Caki2 (cell line): ENCODE results near the gene GAS7. TPM values are rescaled to one million over a fixed set of nuclear protein-coding genes. Genes with fewer than 3 reads are reported as not detected.
A peak's percentile ranks its signal among the peaks of the same experiment; 100 is the strongest.

Experiments
- DNase-seq: peaks from one replicate; pipeline ENCODE4 v3.0.0-alpha.2; 2015; ENCODE audit warnings: low read depth
- in situ Hi-C: cut with HindIII; loops from 2 replicates; pipeline ENCODE4 v1.10.0; 2016; ENCODE audit warnings: low sequenced_read_pairs, low pct_unique_long_range_greater_than_20kb, mixed read lengths
- total RNA-seq: library from RNA; depleted of rRNA; stranded (reverse); fragments of >200 nt; shearing (Covaris generic); gene quantifications from 2 replicates; pipeline ENCODE4 v1.2.3, GENCODE V29; 2014; ENCODE audit warnings: low replicate concordance

The GAS7 gene
- total RNA-seq, 1 experiment from 2014 or later, result not detected

GRCh38 chr17:10177913-10178505 is 20.4 kb downstream of the GAS7 start:
- in situ Hi-C loops, result no loop called here
- DNase-seq, result no peak

- in situ Hi-C loops, result no loop called here
- DNase-seq, result no peak
Measured at GRCh38 chr17:10177131-10177912, 21.1 kb downstream of the GAS7 start.

- in situ Hi-C loops, result no loop called here
Measured at GRCh38 chr17:10173913-10174312, 24.5 kb downstream of the GAS7 start.

GRCh38 chr17:10172778-10173177 is 25.6 kb downstream of the GAS7 start:
- in situ Hi-C loops, result no loop called here
- DNase-seq, result no peak

More at GRCh38 chr17:10173913-10174312, 24.5 kb downstream of the GAS7 start:
- DNase-seq, result no peak

GRCh38 chr17:10172241-10172741 is 26.1 kb downstream of the GAS7 start:
- in situ Hi-C loops, result no loop called here
- DNase-seq, result no peak

GRCh38 chr17:10171581-10171981 is 26.8 kb downstream of the GAS7 start:
- in situ Hi-C loops, result no loop called here
- no peak for DNase-seq

GRCh38 chr17:10171122-10171571 is 27.3 kb downstream of the GAS7 start:
- in situ Hi-C loops, result no loop called here
- no peak for DNase-seq

GRCh38 chr17:10170233-10170632 is 28.2 kb downstream of the GAS7 start:
- in situ Hi-C loops, result no loop called here

GRCh38 chr17:10169290-10169689 is 29.1 kb downstream of the GAS7 start:
- no peak for DNase-seq
- in situ Hi-C loops, result no loop called here

More at GRCh38 chr17:10170233-10170632, 28.2 kb downstream of the GAS7 start:
- no peak for DNase-seq

GRCh38 chr17:10166176-10166935 is 32.0 kb downstream of the GAS7 start:
- no peak for DNase-seq
- in situ Hi-C loops, result no loop called here

- no peak for DNase-seq
- in situ Hi-C loops, result no loop called here
Measured at GRCh38 chr17:10162096-10162495, 36.3 kb downstream of the GAS7 start.

- no peak for DNase-seq
- in situ Hi-C loops, result no loop called here
Measured at GRCh38 chr17:10161386-10161785, 37.0 kb downstream of the GAS7 start.

GRCh38 chr17:10156948-10157607 is 41.3 kb downstream of the GAS7 start:
- DNase-seq, result no peak
- in situ Hi-C loops, result no loop called here

GRCh38 chr17:10156599-10156947 is 41.8 kb downstream of the GAS7 start:
- DNase-seq, result no peak
- in situ Hi-C loops, result no loop called here

GRCh38 chr17:10156077-10156435 is 42.4 kb downstream of the GAS7 start:
- no peak for DNase-seq
- in situ Hi-C loops, result no loop called here

- in situ Hi-C loops, result no loop called here
- no peak for DNase-seq
Measured at GRCh38 chr17:10155371-10156076, 42.9 kb downstream of the GAS7 start.

GRCh38 chr17:10151667-10152496 is 46.5 kb downstream of the GAS7 start:
- DNase-seq, result peak; percentile 12
- in situ Hi-C loops, result no loop called here
